Eye (tissue), 1 donor: ENCODE results near the gene NDEL1.
"Not testable (repeated sequence)": the region's sequence is repeated elsewhere in the genome, so short reads cannot be mapped to it uniquely, and the experiment has no call there.

Experiments used
- DNase-seq: peaks from one replicate; pipeline ENCODE4 v3.0.0-alpha.2; 2015

NDEL1 gene, protein sequence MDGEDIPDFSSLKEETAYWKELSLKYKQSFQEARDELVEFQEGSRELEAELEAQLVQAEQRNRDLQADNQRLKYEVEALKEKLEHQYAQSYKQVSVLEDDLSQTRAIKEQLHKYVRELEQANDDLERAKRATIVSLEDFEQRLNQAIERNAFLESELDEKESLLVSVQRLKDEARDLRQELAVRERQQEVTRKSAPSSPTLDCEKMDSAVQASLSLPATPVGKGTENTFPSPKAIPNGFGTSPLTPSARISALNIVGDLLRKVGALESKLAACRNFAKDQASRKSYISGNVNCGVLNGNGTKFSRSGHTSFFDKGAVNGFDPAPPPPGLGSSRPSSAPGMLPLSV

DNA sequence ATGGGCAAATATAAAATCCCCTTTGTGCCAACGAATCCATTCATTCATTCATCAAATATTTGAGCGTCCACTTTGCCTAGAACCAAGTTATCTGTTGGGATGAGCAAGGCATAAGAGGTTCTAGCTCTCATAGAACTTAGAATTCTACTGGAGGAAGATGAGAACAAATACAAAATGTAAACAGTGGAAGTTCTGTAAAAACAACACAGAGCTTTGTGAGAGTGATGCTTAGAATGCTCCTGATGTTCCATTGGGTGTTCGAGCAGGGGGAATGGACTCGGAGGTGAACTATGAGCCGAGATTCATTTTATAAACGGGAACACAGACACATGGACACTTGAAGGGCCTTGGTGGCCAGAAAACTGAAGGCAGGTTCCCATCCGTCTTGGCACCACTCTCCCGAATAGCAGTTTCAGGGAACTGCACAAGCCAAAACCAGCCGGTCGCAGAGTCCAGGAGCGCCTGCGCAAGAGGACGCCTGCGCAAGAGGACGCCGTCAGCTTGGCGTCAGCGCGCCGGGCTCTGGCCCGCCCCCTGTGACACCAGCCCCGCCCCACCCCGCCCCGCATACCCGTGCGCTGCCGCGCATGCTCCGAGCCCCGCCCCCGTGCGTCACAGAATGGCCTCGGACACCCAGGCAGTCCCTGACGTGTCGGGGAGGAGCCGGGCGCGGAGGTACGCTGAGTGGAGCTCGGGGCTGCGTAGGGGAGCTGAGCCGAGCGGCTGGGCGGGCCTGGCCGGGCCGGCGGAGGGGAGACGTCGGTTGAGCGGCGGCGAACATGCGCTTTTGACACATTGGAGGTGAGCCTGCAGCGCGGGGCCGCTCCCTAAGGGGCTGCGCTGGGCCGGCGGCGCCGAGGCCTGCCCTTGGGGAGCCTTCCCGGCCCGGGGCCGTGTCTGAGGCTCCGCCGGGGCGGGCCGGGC lies at the start of gene NDEL1:
TSS of gene NDEL1 (plus strand) at position 640 of the 924 bp plus-strand sequence. CDS start 8,388 bp downstream, outside the sequence.
- peak; percentile 99 for DNase-seq

DNA sequence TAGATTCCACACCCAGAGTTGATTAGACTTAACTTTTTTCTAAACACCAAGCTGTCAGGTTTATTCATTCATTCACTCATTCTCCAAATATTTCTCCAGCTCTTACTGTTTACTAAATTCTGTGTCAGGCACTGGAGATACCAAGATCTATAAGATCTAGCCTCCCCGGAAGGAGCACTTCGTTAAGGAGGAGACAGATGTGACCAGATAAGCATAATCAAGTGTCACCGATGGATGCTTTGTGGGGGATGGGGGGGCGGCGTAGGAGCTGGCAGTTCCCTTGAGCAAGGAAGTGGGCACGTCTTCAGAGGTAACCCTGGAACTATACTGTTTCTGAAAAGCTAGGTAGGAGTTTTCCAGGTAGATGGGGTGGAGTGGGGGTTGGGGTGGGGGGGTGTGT lies 48.8 kb upstream of the NDEL1 start:
- DNase-seq = no peak

DNA sequence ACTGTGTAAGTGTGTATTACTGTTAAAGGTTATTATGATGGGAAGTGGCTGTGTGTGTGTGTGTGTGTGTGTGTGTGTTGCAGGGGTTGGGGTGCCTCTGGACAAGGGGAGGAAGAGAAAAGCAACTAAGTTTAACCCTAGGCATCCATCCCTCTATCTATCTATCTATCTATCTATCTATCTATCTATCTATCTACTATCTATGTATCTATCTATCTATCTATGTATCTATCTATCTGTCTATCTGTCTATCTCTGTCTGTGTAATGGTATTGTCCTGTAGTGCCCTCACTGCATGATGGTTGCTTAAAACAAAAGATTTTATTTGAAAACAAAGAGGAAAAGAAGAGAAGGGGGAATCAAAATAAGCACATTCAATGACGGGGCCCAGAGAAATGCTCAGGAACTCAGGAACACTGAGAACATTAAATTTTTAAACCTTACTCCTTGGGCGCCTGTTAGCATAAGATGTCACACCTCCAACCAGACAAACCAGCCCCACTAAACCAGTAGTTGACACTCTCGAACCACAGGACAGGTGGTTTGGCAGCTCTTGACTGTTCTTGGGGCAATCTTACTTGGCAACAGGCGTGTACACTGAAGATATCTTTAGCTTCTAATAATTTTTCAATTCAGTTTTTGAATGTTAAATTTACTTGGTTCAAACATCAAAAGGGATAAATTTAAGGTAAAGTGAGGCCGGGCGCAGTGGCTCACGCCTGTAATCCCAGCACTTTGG lies 47.6 kb upstream of the NDEL1 start:
- no peak for DNase-seq

DNA sequence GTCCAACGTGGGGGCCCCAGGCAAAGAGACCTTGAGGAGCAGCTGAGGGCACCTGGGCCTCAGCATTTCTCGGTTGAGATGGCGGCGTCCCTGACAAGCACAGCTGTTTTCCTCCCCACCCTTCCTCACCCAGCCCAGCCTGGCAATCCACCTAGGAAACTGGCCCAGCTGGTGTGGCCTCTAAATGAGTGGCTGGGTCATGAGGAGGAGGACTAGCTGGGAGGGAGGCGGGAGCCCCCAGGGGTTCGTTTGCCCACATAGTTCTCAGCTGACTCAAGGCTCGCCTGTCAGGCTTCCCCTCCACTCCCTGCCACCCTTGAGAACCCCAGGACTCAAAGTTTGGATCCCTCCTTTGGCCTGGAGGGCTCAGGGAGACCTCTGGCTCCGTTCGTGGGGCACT lies 44.0 kb upstream of the NDEL1 start:
- no peak for DNase-seq

DNA sequence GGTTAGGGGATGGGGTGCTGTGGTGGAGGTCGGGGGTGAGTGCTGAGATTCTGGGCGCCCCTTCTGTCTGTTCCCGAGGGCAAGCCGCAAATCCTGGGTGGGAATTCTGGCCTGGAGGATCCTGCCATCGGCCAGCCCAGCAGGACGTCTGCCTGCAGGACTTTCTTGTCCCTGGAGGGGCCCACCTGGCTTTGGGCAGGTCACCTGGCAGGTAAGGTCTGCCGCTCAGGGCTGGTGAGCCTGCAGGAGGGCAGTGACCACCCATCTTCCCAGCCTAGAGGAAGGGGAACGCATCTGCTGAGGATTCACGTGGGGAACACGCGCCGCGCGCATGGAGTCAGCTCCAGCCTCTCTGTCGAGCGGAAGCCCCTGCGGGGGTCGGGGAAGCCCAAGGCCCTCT lies 43.4 kb upstream of the NDEL1 start:
- no peak for DNase-seq

DNA sequence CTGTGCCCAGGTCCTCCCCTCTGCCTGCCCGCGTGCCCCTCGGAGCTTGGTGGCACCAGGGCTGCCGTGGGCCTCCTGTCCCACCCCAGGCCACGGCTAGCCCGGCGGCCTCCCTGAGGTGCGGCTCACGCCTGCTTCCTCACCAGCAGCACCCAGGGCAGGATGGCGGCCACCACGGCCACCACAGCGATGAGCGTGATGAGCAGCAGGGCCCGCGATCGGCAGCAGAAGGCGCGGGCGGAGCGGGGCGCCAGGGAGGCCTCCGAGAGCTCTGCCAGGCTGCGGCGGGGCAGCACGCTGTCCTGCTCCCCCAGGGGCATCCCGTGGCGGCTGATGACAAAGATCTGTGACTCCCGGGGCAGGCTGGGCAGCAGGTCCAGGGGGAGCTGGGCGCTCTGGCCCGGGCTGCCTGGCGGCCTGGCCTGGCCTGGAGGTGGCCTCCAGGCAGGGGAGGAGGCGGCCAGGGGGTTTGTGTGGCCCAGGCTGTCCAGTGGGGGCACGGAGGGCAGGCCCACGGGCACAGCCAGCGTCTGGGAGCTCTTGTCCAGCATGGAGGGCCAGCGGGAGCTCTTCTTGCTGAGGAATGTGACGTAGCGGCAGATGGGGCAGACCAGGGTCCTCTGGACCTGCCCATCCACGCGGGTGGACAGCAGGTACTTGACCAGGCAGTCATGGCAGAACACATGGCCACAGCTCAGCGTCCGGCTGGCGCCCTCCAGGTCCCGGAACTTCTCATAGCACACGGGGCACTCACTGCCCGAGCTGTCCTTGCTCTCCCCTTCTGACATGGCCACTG lies 42.8 kb upstream of the NDEL1 start:
- DNase-seq = no peak

DNA sequence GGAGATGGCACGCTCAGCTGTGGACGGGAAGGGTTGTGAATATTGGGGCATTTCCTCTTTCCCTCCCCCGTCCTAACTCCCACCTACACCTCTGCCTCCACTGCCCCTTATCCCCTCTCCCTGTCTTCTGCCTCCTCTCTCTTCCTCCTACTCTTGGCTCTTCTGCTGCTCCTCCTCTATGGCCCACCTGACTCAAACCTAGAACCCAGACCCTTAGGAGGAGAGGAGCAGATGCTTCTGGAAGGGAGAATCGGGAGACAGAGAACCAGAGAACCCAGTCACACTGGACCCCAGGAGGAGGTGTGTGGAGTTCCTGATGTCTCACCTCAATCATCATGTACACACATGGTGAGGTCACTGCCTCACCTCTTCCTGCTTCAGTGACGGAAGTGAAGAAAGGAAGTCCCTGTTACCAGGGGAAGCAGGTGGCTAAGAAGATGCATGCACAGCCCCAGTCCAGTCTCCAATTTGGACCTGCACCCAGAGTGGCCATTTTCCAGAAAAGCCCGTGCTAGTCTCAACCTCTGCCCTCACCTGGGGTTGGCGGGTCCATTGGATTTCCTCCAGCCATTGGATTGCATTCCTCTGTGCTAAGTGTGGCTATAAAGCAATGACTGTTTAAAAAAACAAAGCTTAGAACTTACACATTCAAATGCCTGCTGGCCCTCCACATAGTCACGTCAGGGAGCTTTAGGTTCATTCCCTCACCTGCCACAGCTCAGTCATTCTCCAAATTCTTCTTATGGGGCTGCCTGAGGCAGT lies 42.0 kb upstream of the NDEL1 start:
- DNase-seq = no peak

DNA sequence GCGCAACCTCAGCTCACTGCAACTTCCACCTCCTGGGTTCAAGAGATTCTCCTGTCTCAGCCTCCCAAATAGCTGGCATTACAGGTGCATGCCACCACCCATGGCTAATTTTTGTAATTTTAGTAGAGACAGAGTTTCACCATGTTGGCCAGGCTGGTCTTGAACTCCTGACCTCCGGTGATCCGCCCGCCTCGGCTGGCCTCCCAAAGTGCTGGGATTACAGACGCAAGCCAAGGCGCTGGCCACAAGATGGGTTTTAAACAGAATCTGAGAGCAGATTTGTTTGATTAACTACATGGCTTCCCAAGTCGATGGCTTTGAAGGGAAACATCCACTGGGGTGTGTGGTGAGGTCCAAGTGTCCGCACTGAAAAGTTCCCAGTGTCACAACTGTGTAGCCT lies 41.2 kb upstream of the NDEL1 start:
- DNase-seq = not testable (repeated sequence)

DNA sequence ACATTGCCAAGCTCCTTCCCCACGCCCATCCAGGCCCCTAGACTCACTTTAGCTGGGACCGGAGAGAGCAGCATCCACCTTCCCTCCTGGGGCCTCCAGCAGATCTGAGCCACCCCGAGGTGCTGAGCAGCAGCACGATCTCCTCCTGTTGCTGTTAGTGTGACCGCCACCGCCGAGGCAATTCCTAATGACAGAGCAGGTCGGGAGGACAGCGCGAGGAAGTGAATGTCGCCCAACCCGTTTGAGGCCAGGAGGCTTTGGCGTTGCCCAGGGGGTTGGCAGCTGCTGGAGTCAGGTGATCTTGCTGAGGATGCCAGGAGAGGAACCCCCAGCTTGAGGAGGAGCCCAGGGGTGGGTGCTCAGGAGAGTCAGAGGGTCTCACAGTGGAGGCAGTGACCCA lies 38.0 kb upstream of the NDEL1 start, which contains the start of gene RNF222:
TSS of gene RNF222 (minus strand) at position 192 of the 400 bp plus-strand sequence. CDS start 4,366 bp downstream, outside the sequence.
- no peak for DNase-seq

DNA sequence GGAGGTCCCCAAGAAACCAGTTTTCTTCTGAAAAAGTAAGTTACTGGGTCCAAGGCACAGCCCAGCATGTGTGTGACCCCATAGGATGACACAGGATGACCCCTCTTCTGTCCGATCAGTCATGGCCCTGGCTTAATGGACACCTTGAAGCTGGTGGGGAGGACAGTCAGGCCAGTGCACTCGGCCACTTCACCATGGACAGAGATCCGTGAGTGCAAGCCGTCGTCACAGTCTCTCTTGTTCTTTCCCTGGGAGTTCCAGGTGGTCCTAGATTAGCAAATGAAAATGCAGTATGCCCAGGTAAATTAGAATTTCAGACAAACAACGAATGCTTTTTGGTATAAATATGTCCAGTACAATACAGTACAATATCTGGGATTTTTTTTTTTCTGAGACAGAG lies 36.7 kb upstream of the NDEL1 start:
- no peak for DNase-seq

DNA sequence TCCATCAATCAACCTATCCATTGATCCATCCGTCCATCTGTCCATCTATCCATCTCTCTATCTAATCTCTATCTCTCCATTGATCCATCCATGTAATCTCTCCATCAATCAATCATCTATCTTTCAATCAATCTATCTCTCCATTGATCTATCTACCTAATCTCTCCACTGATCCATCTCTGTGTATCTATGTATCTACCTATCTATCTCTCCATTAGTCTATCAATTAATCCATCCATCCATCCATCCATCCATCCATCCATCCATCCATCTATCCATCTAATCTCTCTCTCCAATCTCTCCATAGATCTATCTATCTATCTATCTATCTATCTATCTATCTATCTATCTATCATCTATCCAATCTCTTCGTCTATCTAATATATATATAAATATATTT lies 34.6 kb upstream of the NDEL1 start:
- no peak for DNase-seq

DNA sequence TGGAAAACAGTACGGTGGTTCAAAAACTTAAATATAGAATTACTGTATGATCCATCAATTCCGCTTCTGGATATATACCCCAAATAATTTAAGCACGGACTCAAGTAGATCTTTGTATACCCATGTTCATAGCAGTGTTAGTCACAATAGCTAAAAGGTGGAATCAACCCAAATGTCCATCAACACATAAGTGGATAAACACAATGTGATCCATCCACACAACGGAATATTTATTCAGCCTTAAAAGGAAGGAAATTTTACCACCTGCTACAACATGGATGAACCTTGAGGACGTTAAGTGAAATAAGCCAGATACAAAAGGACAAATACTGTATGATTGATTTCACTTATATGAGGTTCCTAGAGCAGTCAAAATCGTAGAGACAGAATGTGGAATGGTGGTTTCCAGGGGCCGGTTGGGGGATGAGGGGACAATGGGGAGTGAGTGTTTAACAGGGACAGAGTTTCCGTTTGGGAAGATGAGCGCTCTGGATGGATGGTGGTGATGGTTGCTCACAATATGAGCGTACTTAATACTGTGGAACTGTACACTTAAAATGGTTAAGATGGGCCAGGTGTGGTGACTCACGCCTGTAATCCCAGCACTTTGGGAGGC lies 32.7 kb upstream of the NDEL1 start:
- no peak for DNase-seq

DNA sequence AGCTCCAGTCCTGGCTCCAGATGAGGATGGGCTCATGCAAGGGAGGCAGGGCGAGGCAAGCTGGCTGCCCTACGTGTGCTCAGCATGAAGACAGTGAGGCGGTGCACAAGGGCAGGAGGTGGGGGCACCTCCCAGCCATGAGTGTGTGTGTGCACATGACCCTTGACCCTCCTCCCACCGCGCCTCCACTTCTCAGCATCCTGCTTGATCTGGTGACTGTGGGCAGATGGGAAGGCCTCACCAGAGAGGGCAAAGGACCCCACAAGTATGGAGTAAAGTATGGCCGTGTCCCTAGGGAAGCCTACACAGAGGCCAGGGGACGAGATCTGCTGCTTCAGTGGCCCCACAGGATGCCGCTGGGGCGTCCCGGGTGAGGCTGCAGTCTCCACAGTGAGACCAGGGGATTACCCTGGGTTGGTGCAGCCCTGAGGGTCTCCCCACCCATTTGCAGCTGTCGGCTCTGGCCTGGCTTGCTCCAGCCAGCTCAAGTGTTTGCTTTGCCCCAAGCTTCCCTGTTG lies 30.1 kb upstream of the NDEL1 start:
- no peak for DNase-seq

DNA sequence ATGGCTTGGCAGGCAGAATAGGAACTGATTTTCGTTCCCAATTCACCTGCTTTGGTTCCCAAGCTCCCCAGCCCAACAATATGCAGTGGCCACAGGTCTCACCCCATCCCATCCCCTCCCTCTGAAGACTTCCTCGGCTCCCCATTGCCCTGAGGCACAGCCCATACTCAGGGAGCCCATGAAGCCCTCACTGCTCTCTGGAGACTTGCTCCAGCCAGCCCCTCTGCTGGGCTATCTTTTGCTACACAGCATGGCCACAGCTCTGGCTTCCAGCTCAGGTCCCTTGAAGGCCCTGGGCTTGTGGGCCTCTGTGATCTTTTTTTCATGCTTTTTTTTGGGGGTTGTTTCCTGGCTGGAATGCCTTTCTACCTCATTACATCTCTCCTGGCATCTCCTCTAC lies 29.5 kb upstream of the NDEL1 start:
- DNase-seq = no peak

DNA sequence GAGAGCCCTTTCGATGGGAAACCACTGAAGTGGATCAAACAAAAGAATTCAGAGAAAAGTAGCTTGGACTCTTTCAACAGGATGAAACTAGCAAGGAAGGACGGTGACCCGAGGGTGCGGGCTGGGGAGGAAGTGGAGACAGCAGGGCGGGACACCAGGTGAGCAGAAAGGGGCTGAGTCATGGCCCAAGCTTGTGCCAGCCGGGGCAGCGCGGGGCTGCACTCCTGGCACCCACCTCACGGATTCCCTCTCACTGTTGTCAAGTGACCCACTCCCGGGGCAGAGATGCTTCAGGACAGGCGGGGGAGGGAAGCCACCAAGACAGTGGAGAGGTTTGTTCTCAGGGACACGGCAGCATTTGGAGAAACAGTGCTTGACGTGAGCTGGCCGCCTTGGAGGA lies 27.3 kb upstream of the NDEL1 start:
- no peak for DNase-seq

DNA sequence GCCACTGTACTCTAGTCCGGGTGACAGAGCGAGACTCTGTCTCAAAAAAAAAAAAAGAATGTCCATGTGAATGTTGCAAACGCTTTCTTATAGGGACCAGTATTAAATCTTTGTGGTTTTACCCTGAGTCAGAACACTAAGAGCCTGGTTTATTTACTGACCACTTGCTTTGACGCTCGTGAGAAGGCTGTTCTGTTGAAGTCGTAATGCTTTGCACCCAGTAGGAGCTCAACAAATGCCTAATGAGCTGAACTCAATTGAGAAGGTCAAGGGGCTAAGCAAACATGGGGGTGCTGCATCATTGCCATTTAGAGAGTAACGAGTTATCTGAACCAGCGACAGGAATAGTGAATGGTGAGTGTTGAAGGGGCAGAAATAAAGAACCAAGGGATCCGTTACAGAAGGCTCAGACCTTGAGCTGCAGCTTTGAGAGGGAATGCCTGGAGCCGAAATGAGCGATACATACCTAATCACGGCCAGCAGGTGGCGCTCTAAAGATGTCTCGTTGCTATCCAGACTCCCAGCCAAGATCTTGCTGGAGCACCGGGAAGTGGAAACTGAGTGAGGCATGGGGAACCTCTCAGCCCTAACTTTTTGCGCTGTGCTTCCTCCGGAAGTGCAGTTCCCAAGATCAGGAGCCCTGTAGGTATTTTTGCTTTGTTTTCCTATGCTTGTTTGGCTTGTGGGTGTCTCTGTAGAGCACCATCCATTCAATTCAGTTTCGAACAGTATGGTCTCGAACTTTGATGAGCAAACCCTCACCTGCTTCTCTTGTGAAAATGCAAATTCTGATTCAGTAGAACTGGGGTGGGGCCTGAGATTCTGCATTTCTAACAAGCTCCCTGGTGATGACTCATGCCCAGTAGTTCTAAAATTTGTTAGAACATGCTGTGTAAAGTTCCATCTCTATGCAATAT lies 25.5 kb upstream of the NDEL1 start:
- DNase-seq = peak; percentile 96

DNA sequence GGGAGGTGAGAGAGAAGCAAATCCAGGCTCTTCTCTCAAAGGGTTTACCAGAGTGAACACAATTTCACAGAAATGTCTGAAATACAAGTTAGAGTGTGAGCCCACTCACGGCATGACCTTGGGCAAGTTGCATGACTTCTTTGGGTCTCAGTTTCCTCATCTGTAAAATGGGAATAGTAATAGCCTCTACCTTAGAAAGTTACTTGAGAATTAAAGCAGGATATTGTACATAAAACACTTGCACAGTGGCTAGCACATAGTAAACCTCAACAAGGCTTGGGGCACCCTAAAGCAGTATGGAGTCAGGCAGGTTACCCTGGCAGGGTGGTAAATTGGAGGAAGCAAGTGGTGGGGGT lies 24.8 kb upstream of the NDEL1 start:
- DNase-seq = no peak

DNA sequence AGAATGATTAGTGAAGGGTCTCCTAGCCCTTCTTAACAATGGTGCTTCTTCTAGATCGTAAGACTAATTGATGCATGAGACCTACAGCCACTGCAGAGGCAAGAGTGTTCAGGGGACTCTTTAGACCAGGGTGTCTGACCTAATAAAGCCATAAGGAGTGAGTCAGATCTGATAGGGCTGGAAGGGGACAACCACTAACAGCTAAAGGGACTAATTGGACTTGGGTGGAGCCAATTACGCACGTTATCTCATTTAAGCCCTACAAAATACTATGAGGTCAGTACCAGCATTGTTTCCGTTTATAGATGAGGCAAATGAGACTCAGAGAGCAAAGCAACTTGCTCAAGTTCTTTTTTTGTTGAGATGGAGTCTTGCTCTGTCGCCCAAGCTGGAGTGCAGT lies 23.6 kb upstream of the NDEL1 start:
- no peak for DNase-seq

DNA sequence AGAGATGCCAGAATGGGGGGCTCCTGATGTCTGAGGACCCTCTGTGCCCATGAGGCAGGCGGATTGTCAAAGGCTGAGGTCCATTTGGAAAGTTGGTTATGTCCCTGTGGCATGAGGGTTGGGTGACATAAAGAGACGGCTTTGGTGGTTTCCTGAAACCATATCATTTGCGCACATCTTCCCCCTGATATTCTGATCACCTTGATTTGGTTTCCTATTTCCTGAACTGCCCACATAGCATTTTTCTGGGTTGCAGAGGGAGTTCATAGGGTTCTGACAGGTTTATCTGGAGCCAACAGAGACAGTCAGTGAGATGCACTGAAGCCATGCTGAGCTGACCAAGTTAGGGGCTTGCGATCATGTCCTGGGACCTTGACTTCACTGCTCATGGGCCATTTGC lies 22.4 kb upstream of the NDEL1 start:
- no peak for DNase-seq

DNA sequence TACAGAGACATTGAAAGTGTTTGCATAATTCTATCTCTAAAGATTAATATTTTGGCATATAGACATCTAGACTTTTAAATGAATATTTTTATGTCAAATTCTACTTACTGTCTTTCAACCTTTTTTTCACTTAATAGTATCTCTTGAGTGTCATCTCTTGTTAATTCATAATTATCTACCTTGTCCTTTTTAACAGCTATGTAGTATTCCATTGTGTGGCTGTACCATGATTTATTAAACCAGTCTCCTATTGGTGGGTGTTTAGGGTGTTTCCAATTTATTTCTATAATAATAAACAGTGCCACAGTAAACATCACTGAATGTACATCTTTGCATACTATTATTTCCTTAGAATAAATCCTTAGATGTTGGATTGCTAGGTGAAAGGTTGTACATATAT lies 21.7 kb upstream of the NDEL1 start:
- no peak for DNase-seq
